T follicular helper cell (primary cell): ENCODE measurements around the gene AFF3.
"Not testable (repeated sequence)": the region's sequence is repeated elsewhere in the genome, so short reads cannot be mapped to it uniquely, and the experiment has no call there.

Source experiments
- DNase-seq: peaks from one replicate; pipeline ENCODE4 v3.0.0-alpha.2; 2020; ENCODE audit warnings: low read depth

AFF3 gene

DNA sequence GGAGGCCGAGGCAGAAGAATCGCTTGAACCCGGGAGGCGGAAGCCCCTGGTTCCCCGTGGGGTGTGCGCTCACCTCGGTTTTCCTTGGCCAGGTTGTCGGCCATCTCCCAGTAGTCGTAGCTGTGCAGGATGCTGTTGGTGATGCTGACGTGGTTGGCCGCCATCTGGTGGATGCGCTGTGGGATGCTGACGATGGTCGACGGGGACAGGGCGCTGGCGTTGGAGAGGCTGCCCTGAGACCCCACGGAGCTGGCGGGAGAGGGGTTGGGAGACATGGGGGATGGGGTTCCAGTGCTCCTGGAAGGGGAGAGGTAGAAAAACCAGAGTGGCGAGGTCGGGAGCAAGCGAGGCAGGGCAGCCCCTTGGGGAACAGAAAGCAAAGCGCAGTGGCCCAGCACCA lies 588.2 kb downstream of the AFF3 start:
- DNase-seq: no peak

DNA sequence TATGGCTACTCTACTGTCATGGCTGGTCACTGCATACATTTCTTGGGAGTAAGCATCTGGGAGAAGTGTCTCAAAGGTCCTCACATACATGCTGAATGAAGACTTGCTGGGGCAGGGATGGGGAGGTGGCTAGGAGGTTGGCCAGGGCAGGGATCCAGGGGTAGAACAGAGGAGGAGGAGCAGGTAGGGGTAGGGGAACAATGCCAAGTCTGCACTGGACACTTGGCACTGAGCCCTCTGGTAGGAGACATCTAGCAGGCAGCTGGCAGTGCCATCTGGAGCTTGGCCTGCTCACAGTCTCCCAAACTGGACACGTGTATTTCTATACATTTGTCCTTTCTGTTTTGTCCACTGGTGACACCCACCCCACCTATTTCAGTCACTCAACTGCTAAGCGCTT lies 589.9 kb downstream of the AFF3 start:
- DNase-seq: no peak

DNA sequence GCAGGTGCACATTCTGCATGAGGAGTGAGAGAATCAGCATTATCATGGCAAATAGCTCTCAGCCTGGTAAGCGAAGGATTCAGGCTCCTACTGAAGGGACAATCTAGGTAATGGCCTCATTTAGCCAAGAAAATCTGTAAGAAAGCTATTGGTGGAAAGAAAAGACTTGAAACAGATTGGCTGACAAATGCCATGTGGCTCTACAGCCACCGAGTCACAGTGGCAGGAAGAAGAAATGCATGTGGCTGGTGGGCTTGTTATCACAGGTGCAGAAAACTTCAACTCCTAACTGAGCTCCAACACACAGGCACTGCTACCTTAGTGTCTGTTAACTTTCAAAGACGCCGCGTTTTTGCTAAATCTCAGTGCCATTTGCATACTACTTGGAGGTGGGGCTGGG lies 592.0 kb downstream of the AFF3 start:
- no peak for DNase-seq

DNA sequence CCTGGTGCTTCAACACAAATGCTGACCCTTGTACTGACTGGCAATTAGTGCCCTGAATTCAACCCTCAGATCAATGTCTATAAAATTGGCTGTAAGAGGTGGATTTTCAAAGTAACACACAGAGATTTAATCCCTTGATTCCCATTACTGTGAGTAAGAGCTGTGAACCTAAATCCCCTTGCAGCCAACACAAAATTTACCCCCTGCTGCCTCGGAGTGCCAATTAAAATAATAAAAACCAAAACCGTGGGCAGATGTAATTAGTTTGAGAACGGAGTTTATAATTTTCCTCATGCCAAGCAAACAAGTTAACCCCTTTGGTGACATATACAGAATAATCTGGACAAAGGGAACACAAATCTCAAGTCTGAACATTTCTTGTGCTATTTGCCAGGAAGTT lies 596.8 kb downstream of the AFF3 start:
- no peak for DNase-seq

DNA sequence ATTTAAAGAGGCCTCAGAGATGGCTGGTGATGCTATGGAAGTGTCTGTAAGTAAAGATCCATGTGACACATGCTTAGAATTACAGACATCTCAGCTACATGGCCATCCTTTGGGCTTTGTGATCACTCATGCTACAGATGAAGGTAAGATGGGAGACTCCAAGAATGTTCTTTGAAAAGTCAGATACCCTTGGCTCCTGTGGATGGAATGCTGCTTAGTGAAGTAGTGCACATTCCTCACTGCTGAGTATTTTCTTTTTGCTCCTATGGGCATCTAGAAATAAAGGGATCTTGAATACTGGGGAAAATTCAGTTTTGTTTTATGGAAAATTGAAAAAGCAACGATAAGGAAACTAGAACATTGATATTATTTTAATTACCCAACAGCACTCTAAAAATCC lies 597.3 kb downstream of the AFF3 start:
- no peak for DNase-seq

DNA sequence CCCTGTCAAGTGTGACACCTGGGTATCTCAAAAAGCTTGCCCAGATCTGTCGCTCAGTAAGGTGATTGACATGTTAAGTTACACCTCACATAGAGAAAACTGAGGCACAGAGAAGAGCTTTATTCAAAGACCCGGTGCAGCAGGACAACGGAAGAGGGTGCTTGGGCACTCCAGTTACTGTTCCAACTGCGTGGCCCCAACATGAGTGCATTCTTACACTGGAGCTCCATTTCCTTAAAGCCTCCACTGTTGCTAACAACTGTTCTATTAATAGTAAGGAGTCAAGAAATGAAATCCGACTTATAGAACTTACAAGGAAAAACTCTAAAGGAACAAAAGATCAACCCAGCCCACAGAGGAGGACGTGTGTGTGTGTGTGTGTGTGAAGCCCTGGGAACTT lies 597.8 kb downstream of the AFF3 start:
- DNase-seq: no peak

DNA sequence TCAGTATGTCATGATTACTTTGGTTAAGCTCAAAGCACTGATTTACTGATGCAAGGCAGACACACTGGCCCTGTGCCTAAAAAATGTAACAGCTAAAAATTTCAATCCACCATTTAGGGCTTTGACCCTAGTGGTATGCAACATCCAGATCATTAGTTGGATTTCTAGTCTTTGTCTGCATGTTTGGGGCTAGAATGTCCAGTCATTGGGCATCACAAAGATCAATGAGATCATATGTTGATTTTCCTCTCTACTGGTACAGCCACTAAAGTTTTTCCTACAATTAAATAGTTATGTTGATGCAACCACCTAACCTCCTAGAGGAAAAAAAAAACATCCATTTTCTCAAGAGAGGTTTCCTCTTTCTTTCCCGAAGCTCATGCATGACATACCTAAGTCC lies 599.1 kb downstream of the AFF3 start:
- no peak for DNase-seq

DNA sequence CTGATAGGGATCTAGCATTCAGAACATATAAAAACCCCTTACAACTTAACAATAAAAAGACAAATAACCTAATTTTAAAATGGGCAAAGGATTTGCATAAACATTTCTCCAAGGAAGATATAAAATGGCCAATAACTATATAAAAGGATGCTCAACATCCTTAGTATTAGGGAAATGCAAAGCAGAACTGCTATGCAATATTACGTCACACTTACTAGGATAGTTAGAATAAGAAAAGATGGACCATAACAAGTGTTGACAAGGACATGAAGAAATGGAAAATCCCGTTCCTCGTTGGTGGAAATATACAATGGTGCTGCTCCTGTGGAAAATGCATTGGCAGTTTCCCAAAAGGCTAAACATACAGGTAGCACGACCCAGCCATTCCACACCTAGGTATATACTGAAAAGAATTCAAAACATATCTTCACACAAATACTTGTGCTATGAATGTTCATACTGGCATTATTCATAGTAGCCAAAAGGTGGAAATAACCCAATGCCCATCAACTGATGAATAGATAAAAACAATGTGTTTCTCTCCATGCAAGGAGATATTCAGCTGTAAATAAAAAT lies 604.4 kb downstream of the AFF3 start:
- no peak for DNase-seq

DNA sequence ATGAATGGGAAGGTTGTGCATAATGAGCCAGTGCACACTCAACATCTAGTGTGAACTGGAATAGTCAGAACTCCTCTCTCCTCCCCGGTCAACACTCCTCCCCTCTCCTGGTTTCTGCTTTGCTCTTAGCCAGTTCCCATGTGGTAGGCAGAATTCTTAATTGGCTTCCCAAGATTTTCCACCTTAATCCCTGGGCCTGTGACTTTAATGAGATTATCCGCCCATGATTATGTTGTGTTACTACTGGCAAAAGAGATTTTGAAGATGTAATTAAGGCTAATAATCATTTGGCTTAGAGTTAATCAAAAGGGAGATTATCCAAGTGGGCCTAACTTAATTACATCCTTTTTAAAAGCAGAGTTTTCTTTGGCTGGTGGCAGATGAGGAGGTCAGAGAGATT lies 618.3 kb downstream of the AFF3 start:
- no peak for DNase-seq

DNA sequence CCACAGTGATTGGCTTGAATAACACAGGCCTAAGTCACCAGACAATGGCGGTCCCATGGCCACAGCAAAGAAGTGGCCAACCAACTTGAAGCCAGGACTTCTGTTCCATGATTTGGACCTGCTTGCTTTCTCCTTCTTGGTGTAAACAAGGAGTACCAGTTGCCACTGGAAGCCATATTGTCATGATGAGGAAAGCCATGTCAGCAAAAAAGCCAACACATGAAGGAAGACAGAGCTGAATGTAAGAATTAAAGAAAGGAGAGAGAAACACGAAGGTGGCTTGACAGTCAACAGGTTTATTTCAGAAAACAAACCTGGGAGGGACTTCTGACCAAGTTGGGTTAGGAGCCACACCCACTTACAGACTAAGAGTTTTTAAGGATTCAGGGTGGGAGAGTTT lies 620.2 kb downstream of the AFF3 start:
- no peak for DNase-seq

DNA sequence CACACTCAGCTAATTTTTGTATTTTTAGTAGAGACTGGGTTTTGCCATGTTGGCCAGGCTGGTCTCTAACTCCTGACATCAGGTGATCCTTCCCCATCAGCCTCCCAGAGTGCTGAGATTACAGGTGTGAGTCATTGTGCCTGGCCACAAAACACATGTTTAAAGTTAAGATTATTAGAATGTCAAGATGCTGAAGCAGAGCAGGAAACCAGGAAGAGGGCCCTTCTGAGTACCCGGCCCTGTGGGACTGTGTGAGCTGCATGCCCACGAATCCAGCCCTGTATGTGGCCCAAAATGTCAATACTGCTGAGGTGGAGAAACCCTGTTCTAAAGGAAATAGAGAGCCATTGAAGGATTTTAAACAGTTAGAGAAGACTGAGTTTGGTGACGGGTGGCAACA lies 621.6 kb downstream of the AFF3 start:
- DNase-seq: no peak

DNA sequence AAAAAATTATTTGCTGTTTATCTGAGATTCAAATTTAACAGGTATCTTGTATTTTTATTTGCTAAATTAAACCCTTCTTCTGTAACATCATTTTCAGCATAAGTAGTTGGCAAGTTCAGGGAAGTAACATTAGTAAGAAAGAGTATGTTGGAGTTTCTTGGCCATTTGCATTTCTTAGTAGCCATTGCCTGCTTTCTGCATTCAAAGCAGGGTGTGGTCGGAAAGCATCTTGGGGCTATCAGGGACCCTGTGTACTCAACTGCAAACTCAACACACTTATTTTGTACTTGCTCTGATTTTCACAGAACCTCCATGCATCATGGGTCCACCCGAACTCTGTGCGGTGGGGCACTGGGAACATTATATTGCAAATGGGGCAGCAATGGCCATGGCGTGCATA lies 622.2 kb downstream of the AFF3 start:
- DNase-seq: no peak

DNA sequence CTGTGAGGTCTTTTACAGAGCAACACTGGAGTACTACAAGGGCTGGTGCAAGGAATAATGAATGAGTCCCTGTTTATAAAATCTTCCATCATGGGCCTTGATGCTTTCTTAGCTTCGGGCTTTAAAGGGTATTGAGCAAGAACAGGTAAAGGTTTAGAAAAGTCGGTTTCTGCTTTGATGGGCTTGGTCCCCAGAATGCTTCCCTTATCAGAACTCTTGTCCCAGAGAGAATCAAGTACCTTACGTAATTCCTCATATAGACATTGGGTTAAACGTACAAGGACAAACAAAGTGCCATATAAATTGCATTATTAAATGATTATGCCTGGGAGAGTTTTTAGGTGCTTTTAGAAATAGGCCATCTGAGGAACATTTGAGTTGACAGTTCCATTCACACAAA lies 628.0 kb downstream of the AFF3 start:
- no peak for DNase-seq

DNA sequence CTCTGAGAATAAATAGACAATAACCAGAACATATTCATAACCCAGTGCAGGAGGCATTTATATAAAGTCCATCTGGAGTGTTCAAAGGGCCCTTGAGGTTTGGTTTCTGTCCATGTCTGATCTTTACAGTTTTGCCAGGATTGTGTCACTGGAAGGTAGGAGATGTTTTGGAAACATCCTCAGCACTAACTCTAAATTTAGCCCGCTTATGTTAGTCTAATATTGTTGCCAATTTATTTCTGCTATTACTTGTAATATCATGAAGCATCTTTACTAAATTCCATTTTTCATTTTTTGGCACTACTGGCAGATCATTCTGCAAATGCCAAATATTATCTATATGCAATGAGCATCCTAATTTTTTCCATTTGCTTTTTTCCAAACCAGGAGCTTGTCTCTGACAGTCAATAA lies 630.2 kb downstream of the AFF3 start:
- no peak for DNase-seq

DNA sequence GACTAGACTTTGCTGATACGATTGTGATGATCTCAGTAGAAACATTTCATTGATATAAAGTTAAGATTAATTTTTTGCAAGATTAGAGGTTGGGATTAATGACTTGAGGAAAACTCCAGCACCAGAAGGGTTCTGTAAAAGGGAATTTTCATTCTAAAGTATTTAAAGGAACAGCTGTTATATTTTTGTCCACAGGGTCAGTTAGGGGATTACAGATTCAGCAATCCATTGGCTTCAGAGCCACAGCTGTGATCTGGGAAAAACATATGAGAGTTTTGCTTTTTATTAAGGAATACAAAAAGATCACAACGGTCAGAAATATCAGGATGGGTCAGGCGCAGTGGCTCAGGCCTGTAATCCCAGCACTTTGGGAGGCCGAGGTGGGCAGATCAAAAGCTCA lies 633.0 kb downstream of the AFF3 start:
- no peak for DNase-seq

DNA sequence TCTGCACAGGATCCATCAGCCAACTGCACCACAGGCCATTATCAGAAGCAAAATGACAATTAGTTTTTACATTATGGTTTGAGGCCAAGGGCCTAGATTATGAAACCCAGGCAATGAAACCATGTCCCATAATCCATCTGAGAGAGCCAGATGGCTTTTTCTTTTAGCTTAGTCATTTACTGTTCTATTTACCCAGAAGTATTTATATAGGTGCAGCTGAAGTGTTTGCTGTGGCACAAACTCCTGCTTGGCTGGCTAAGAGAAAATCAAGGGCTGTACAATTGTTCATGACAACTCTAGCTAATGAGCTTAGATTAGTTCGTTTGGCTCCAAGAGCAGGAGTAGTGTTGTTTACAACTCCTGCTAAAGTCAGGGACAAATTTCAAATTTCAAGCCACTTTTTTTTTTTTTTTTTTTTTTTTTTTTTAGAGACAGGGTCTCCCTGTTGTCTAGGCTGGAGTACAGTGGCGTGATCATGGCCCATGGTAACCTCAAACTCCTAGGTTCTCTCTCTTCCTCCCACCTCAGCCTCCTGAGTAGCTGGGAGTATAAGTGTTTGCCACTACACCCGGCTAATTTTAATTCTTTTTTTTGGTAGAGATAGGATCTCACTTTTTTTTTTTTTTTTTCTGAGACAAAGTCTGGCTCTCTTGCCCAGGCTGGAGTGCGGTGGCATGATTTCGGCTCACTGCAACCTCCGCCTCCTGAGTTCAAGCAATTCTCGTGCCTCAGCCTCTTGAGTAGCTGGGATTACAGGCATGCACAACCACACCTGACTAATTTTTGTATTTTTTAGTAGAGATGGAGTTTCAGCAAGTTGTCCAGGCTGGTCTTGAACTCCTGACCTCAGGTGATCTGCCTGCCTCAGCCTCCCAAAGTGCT lies 634.2 kb downstream of the AFF3 start:
- DNase-seq: no peak

DNA sequence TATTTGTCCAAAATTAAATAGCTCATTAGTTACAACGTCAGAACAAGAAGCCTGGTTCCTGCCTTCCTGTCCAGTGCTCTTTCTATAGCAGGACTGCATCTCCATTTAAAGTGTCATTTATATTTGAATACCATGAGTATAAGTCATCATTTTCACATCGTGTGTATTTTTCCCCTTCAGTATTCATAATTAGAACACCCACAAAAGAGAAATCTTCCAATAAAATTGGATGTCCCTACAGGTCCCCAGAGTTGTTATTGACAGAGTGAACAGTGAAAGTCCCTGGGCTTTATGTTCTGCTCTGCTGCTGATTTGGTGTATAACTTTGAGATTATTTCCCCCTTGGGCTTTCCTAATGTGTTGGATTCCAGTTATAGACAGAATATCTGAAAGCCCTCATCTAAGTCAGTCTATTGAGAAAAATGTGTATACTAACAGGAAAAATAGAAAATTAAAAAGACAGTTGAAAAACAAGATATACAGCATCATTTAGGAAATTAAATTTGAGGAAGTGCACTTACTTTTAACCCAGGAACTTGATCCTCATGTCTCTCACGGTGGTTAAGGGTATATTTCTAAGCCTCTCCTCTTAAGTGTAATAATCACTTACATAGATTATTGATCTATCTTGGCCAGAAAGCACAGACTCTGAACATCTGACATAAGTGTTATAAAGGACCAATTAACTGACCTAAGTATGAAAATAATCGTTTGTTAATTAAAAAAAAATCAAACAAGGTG lies 637.4 kb downstream of the AFF3 start:
- no peak for DNase-seq

DNA sequence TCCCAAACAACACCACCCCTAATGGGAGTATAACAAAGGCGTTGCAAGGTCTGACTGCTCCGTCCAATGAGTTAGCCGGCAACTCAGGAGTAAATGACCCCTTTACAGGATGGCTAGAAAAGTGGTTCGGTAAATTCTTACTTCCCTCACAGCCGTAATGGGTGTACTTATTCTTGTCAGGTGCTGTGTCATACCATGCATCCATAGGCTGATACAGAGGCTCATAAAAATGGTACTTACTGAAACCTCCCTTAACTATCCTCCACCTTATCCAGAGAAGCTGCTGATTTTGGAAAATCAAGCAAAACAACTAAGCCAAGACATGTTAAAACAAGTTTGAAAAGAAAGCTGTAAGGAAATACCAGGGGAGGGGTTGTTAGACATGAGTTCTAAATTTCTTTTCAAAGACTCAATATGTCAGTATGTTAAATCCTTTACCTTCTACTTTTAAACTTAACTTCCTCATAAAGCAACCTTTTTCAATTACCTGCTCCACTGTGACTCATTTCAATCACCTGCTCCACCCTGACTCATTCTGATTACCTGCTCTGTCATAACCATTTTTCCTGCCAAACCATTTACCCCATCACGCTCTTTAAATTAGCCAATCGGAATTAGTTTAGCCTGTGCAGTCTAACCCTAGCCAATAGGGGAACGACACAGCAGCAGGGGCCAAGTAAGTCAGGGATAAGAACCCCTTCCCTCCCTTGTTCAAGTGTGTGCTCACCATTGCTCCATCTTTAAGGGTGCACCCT lies 638.6 kb downstream of the AFF3 start:
- DNase-seq: not testable (repeated sequence)

DNA sequence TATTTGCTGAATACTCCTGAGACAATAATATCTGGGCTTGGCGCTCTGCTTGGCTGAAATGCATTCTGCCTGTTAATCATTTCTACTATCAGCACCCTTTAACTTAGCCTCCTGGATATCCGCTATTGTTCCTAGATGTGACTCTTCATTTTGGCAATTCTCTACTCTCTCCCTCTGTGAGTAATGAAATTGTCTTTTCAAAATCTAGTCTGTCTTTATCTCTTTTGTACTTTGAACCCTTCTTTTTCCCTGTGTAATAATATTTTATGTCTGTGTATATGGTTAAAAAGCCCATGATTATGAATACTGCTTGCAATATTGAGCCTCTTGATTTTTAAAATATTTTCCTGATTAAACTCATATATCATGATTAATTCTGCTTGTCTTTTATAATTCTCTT lies 646.4 kb downstream of the AFF3 start:
- no peak for DNase-seq
